GM13976 (cell line): ENCODE data around the gene PMPCA.

ENCODE experiments used
- DNase-seq: peaks from one replicate; pipeline ENCODE4 v3.0.0; 2012; ENCODE audit warnings: low spot score
- CTCF ChIP-seq: IDR thresholded peaks from 2 replicates; pipeline ENCODE4 v1.5.1; 2012; ENCODE audit warnings: borderline replicate concordance, mild to moderate bottlenecking; ENCODE audit not compliant: insufficient read depth; ENCODE audit errors: extremely low read depth, missing control alignments, control extremely low read depth
- in situ Hi-C: fragments of 300-500 bp; cut with MboI; formaldehyde crosslinking; loops from one replicate; pipeline ENCODE4 v1.12.0; 2022; ENCODE audit warnings: low sequenced_read_pairs, mixed read lengths, inconsistent platforms; ENCODE audit not compliant: unreplicated experiment

The PMPCA gene

GRCh38 chr9:136364942-136365774, 45.3 kb upstream of the PMPCA start:
- no peak for DNase-seq
- in situ Hi-C loops = no loop called here
- no peak for TF ChIP-seq CTCF

GRCh38 chr9:136365775-136366222, 44.7 kb upstream of the PMPCA start:
- in situ Hi-C loops = no loop called here

GRCh38 chr9:136366826-136367225, 43.6 kb upstream of the PMPCA start:
- in situ Hi-C loops = no loop called here
- TF ChIP-seq CTCF = no peak
- no peak for DNase-seq

More at GRCh38 chr9:136365775-136366222, 44.7 kb upstream of the PMPCA start:
- no peak for DNase-seq
- TF ChIP-seq CTCF = no peak

GRCh38 chr9:136367296-136368145, 42.9 kb upstream of the PMPCA start:
- TF ChIP-seq CTCF = no peak
- in situ Hi-C loops = no loop called here
- no peak for DNase-seq

GRCh38 chr9:136368190-136368589, 42.3 kb upstream of the PMPCA start:
- no peak for TF ChIP-seq CTCF
- DNase-seq = no peak
- in situ Hi-C loops = no loop called here

GRCh38 chr9:136370037-136370436, 40.4 kb upstream of the PMPCA start:
- in situ Hi-C loops = no loop called here
- TF ChIP-seq CTCF = no peak
- DNase-seq = no peak
